CD4-positive, alpha-beta T cell treated with Interleukin-4 for 4 hours (primary cell): ENCODE data around the gene CAMK1D.
A peak's percentile ranks its signal among the peaks of the same experiment; 100 is the strongest.
"Not testable (repeated sequence)": the region's sequence is repeated elsewhere in the genome, so short reads cannot be mapped to it uniquely, and the experiment has no call there.

Source experiments
- DNase-seq: peaks from one replicate; pipeline ENCODE4 v3.0.0-alpha.2; 2020

The CAMK1D gene

DNA sequence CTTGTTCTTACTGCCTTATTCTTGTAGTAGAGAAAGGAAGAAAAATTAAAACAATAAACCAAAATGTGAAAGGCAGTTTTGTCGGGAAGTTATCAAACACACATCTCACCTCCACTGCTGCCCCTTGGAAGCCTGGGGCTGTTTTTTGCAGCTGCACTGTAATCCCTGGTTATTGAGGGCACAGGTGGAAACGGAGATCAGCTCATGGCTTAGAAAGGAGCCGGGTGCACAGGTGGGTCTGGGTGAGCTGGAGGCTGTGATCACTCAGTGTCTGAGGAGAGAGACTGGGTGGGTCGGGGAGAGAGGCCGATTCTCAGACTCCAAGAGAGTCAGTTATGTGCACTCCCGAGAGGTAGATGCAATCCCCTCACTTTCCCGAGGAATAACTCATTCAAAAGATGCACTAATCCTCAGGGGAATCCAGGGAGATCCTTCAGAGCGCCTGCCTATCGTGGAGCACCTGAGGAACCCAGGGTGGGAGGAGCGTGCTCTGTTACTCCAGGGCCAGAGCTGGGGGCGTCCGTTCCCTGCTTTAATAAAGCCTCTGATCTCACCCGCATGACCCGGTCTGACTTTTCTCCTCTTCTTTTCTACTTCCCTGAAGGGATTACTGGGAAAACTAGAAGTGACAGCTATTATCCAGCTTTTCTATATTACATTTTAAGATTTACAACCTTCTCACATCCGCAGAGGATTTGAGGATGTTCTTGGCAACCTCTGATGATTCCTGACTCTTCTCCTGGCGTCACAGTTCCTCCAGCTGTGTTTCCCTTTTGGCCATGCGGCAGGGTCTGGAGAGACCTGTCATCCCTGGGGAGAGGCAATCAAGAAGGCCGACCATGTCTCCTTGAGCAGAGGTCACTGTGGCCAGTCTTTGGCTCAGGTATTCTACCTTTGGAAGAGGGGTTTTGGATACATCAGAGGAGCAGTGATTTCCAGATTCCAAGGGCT, 82.1 kb downstream of the CAMK1D start:
- no peak for DNase-seq

DNA sequence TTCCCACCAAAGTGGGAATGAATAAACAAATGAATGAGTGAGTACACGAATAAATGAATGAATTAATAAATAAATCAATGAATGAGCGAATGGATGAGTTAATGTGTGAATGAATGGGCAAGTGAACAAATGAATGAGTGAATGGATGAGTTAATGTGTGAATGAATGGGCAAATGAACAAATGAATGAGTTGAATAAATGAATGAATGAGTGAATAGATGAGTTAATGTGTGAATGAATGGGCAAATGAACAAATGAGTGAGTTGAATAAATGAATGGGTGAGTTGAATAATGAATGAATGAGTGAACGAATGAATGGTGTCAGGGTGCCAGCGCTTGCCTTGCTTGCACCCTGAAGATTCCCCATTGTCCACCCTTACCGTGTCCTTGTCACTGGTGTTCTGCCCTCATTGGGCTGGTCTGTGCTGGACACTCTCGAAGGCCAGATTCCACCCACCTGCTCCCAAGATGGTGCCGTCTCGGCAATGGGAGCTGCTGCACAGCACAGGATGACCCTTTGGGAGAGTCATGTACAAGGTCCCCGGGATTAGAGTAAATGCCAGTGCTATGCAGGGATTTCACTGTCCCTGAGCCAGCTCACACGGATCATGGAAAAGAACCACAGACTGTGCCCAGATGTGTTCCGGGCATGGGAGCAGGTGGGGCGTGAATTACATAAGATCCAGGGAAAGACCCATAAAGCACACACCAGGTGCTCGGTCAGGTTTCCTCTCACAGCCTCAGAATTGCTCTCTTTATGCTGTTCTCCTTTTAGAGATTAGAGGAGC, 83.2 kb downstream of the CAMK1D start:
- DNase-seq = no peak

DNA sequence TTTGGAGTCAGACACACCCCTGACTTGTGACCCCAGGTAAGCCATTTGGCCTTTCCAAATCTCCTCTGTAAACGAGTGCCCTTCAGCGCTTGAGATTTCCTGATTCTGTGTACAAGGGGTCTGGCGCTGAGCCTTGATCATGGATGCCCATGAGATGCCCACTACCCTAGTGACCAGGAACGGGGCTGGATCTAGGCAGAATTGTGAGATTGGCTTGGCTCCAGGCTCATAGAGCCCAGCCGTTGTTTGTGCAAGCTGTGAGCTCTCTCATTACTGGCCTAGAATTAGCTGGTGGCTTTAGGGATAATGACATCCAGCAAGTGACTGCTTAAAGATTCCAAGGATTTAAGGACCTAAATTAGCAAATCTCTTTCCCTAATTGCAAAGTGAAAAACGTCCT, 84.9 kb downstream of the CAMK1D start:
- DNase-seq = no peak

DNA sequence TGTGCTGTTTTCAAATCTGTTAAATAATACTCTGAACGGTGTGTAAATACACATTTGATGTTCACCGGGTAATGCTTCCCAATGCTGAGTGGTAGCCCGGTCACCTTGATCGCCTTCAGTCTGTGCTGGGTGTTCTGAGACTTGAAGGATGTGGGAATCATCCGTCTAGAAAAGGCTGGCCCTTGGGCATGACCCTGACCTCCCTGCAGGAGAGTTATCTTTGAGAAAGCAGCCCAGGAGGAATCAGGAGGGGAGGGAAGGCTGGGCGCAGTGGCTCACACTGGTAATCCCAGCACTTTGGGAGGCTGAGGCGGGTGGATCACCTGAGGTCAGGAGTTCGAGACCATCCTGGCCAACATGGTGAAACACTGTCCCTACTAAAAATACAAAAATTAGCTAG, 85.3 kb downstream of the CAMK1D start:
- DNase-seq = not testable (repeated sequence)

DNA sequence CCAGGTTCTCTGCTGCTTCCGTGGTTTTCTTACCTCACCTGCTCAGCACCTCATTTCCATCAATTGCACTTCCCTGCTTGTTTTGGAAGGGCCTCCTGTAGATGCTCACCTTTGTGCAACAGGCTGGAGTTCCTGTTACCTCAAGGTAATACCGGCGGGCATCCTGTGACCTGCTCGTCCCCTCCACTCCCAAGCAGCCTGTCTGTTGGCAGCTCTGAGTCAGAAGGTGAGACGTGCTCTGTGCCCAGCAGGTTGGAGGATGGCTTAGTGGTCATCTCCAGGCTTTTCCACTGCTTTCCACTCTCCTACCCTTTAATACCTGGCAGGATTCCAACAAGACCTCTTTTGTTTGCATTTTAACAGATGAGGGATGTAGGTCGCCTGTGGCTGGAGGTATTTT, 86.0 kb downstream of the CAMK1D start:
- DNase-seq = no peak

DNA sequence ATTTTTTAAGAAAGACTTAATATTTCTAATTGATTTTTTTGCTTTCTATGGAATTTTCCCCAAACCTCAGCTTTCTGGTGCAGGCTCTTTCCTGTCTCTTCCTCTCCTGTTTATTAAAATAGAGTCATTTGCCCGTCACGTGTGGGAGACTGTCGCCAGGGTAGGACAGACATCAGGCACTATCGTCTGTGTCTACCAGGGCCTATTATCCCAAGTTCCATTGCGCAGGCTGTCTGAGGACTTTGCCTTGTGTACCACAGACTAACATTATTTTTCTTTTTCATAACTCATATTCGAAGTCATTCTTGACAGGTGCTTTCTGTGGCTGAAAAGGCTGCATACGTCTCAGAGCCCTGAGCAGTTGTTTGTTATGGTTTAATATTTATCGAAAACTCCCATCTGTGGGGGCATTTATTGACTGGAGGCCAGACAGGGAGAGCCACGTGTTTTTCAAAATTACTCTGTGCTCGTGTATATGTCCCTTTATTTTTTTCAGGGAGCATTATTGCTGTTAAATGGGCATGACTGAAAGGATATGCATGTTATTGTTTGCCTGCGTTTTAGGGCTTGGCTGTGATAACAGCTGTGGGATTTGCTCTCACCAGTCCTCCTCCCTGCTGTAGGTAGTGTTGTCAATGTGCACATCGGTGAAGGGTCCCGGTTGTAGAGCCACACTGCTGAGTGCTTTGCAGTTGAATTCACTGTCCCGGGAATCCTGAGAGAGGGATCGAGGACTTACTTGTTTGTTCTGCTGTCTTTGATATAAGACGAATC, 89.8 kb downstream of the CAMK1D start:
- DNase-seq = no peak

DNA sequence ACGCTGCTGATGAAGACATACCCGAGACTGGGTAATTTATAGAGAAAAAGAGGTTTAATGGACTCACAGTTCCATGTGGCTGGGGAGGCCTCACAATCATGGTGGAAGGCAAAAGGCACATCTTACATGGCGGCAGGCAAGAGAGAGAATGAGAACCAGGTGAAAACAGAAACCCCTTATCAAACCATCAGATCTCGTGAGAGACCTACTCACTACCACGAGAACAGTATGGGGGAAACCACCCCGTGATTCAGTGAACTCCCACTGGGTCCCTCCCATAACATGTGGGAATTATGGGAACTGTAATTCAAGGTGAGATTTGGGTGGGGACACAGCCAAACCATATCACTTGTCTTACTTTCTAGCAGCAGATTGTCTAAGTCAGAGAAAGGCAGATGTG, 90.4 kb downstream of the CAMK1D start:
- not testable (repeated sequence) for DNase-seq

DNA sequence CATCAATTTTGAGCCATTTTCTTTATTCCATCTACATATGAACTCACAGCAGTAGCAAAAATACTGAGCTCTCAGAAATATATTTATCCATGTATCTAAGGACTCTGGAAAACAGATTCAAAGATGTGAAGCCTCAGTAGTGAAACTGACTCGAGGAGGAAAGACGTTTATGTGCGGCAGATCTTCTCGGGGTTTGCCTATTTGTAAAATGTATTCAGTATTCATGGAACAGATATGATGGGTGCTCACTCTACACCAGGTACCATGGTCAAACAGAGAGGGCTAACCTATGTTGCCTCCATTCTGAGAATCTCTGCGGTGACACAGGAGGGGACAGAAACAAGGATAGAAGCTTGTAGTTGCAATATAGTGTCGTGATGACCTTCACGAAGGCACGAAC, 93.7 kb downstream of the CAMK1D start:
- no peak for DNase-seq

DNA sequence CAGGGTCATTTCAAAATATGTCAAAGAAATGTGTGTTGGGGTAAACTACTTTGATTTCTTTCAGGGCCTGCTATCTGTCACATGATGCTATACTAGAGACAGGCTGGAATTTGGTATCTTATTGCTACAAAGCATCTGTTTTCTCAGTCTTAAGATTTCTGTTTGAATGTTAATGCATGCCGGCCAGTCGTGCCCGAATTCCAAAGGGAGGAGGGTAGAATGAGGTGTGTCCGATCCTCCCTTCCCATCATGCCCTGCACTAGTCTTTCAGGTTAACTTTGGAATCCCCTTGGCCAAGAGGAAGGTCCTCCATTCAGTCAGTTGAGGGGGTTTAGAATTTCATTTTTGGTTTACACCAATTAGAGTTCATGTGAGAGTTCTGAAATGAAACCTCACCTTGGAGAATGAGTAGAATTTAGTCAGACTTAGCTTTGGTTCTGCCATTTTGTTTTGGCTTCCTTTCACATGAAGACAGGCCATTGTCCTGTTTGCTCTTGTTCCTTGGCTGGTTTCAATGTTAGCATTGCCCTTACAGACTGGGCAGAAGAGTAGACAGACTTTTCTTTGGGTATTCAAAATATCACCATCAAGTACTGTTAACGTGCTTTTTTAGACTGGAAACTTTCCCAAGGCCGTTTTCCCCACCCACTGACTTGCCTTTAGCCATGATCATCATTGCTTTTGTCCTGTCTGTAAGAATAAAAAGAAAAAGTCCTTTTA, 95.8 kb downstream of the CAMK1D start:
- no peak for DNase-seq

DNA sequence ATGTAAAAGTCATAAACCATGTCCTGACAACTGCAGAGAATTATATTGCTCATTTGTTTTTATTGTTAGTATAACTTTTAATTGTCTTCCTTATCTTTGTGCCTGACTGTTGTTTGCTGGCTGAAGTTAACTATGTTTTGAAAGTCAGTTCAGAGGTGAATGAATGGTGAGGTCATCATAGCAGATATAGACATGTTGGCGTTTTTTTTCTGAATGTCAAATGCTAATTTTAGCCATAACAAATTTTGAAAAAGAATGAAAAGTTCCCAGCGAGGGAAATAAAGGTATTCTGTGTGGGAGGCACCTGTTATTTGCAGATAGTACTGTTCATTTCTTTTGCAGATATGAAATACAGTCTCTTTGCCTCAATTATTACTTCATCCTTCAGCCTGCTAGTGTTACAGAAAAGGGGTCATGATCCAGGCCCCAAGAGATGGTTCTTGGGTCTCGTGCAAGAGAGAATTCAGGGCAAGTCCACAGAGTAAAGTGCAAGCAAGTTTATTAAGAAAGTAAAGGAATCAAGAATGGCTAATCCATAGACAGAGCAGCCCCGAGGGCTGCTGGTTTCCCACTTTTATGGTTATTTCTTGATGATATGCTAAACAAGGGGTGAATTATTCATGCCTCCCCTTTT, 96.5 kb downstream of the CAMK1D start:
- DNase-seq = no peak

DNA sequence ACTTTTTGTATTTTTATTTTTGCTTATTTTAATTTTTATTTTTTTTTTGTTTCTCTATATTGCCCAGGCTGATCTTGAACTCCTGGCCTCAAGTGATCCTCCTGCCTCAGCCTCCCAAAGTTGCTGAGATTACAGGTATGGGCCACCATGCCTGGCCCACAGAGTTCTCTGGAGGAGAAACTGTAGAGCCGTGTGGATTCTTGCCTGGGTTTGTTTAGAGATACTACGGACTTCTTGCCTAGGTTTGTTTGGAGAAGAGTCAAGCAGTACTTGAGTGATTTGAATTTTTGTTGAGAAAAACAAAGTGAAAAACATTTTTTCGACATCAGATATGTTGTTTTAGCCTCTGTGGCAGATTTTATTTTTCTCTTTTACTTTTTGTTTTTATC, 99.0 kb downstream of the CAMK1D start:
- no peak for DNase-seq

DNA sequence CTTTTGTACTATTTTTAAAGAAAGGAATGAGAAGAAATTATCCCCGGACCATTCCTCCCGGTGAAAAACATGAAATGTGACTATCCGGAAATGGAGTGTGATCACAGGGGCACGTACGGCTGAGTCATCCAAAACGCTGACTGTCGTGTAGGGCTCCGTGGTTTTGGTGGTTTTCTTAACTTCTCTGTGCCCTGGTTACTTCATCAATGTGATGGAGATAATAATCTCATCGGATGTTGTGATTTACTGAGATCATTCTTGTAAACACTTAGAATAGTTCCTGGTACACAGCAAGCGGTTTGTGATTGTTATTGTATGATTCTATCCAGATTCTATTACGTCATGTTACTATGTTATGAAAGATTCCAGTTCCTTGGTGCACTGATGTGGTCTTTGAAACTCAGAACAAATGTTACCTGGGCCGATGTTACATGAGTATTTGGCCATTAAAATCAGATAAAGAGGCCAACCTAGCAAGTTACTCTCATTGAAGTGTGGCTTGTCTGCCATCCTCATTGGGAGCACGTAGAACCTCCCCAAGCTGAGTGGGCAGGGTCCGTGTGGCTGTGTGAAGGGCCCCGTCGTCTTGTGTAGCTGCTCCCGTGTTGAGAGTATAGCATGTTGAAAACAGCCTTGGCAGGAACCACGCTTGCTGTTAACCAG, 99.5 kb downstream of the CAMK1D start:
- peak; percentile 92 for DNase-seq

DNA sequence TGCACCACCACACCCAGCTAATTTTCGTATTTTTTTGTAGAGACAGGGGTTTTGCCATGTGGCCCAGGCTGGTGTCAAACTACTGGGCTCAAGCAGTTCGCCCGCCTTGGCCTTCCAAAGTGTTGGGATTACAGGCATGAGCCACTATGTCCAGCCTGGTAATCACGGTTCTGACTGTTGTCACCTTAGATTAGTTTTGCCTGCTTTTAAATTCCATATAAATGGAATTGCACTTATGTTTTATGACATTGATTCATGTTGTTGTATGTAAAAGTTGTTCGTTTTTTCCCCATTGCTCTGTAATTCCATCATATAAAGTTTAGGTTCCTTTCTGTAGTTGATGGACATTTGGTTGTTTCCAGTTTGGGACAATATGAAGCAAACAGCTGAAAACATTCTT, 106.0 kb downstream of the CAMK1D start:
- DNase-seq = no peak

DNA sequence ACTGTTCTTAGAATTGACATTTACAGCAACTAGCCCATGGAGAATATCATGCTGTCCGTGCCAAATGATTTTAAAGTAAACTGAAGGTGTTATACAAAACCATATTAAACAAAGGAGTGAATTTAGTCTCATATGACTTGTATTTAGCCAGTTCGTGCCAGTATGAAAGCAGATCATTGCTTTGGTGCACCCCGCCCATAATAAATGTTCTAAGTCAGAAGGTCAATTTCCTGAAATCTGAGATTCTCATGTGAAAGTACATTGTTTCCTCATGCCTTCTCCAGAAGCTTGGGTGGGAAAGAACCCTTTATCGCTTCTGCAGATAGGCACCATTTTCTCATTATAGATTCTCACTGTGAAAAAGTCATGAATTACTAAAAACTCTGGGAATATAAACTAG, 106.4 kb downstream of the CAMK1D start:
- DNase-seq = no peak

DNA sequence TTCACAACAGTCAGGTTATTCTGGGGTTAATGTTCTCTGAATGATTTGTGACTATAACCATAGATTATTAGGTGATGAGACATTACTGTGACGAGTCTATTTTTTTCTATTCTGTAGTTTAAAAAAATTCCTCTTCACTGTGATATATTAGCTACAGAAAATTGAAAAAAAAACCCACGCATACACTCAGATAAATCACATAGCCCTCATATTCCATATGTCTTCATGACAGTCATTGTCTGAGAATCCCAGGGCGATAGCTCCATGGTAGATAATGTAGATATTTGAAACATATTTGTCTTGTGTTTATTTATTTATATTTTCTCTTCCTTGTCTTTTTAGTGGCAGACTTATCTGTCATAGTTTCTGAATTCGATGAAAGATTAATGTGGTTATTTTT, 110.0 kb downstream of the CAMK1D start:
- no peak for DNase-seq

DNA sequence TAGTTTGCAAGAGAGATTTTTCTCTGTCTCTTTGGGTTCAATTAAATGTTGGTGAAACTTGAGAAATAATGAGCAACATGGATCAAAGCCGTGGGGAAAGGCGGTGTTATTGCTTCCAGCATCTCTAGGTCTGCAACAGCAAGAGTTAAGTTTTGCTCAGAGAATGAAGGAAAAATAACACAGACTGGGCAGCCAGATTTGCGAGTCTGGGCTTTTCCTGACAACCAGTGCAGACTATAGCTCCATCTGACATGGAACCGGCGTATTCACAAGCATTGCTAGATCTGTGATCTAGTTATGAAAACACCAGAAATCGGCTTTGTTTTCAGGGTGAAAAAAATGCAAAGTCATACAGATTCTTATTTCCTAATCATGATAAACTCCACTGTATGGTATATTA, 110.4 kb downstream of the CAMK1D start:
- no peak for DNase-seq

DNA sequence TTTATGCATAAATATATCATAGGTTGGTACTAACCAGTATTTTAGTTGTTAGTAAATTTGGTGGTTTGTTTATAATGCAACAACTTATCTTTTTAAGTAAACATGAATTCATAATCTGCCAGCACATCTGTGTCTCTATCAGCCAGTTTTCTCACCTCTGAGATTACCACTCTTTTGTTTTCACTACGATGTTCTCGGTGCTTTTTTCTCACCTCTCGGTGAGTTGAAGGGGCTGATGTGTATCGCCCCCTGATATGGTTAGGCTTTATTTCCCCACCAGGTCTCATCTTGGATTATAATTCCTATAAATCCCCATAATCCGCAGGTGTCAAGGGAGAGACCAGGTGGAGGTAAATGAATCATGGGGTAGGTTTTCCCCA, 114.1 kb downstream of the CAMK1D start:
- no peak for DNase-seq

DNA sequence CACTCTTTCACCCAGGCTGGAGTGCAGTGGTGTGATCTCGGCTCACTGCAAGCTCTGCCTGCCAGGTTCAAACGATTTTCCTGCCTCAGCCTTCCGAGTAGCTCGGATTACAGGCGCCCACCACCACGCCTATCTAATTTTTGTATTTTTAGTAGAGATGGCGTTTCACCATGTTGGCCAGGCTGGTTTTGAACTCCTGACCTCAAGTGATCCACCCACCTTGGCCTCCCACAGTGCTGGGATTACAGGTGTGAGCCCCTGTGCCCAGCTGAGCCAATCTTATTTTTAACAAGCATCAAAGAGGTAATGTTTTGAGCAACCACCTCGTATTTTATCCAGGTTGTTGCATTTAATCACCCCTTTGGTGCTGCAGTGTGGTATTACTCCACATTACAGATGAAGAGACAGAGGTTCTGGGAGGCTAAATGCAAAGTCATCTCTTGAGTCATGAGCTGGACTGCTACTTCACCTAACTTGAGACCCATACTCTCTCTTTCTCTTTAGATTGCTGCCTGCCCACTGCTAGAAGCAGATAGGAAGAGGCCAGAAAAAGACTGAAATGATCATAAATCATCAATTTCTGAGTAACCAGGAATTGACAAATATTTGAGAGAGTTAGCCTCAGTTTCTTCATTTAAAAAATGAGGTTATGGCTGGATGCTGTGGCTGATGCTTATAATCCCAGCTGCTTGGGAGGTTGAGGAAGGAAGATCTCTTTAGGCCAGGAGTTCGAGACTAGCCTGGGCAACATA, 116.2 kb downstream of the CAMK1D start:
- DNase-seq = no peak

DNA sequence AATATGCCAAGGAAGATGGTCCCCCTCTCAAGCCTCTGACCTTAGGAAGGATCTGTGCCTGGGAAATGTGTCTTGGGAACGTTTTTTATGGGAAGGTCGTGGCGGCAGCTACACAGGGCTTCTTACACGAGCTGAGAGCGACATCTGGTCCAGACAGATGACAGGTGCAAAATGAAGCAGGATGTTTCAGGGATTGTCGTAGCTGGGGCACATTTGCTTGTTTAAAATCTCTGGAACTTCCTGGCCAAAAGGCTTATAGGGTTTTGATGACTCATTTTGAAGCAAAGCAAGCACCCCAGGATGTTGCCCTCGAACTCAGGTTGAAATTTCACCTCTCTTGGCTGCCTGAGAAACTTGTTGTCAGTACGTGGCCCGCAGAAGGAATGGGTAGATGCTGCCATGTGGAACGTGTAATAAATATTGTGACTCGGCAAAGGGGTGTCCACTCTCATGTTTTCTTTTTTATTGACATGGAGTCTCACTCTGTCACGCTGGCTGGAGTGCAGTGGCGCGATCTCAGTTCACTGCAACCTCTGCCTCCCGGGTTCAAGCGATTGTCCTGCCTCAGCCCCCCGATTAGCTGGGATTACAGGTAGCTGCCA, 117.5 kb downstream of the CAMK1D start:
- no peak for DNase-seq

DNA sequence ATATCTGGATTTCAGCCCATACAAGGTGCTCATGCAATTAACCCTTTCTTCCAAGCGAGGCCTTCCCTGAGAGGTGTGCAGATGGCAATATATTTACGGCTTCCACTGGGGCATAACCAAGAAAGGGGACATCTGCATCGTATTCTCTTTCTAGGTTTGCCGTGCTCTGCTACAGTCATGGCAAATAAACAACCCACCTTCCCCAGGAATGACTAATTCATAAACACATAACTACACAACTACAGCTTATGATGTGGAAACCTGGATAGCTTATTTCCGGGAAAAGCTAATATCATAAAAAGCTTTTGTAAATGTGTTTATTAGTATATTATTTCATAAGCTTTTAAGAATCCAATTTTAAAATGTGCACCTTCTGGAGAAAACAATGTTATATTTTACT, 120.0 kb downstream of the CAMK1D start:
- no peak for DNase-seq
